GM21737 (cell line): ENCODE data around the gene BCL2L12.
"Not testable (repeated sequence)": the region's sequence is repeated elsewhere in the genome, so short reads cannot be mapped to it uniquely, and the experiment has no call there.

ENCODE experiments used
- ATAC-seq: cut with Tn5 transposase; IDR thresholded peaks from one replicate; pipeline ENCODE4 v1.9.1; 2021; ENCODE audit warnings: mild to moderate bottlenecking, moderate library complexity; ENCODE audit not compliant: unreplicated experiment

The BCL2L12 gene

DNA sequence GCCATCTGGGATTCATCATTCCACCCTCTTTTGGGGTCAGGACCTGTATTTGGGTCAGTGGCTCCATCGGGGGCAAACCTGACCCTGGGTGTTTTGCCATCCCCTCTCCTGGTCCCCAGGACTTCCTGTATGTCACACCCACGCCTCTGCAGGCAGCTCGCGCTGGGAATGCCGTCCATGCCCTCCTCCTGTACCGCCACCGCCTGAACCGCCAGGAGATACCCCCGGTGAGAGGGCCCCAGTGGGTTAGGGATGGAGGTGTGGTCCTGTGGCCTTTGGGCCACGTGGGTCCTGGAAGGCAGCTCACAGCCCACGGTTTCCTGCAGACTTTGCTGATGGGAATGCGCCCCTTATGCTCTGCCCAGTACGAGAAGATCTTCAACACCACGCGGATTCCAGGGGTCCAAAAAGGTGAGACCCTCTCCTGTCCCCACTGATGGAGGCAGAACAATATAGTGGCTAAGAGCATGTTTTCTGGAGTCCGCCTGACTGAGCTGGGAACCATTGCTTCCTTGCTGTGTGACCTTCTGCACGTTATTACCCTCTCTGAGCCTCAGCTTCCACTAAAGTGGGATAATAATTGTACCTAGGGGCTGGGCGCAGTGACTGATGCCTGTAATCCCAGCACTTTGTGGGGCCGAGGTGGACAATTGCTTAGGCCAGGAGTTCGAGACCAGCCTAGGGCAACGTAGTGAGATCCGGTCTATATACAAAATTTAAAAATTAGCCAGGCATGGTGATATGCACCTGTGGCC is 39.3 kb downstream of the BCL2L12 start:
- no peak for ATAC-seq

DNA sequence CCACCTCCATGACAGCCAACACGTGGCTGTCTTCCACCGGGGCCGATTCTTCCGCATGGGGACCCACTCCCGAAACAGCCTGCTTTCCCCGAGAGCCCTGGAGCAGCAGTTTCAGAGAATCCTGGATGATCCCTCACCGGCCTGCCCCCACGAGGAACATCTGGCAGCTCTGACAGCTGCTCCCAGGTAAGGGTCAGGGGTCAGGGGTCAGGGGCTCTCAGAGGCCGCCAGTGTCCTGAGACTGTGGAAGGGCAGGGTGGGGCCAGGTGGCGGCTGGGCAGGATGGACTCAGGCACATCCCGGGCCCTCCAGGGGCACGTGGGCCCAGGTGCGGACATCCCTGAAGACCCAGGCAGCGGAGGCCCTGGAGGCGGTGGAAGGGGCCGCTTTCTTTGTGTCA is 40.2 kb downstream of the BCL2L12 start:
- ATAC-seq = no peak

DNA sequence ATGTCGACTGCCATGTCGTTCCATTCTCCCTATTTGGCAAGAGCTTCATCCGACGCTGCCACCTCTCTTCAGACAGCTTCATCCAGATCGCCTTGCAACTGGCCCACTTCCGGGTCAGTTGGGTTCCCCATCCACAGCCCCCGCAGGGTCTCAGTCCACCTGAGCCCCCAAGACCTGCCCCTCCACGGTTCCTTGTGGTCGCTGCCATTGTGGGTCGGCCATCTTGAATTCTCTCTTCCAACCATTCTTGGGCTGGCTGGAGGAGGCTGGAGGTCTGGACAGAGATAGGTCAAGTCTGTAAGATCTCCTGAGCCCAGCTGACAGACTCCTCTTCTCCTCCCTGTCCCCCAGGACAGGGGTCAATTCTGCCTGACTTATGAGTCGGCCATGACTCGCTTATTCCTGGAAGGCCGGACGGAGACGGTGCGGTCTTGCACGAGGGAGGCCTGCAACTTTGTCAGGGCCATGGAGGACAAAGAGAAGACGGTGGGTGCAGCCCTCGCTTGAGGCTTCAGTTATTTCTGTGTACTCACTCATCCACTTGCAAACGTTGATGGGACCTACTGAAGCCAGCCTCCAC is 44.7 kb downstream of the BCL2L12 start:
- ATAC-seq = no peak

DNA sequence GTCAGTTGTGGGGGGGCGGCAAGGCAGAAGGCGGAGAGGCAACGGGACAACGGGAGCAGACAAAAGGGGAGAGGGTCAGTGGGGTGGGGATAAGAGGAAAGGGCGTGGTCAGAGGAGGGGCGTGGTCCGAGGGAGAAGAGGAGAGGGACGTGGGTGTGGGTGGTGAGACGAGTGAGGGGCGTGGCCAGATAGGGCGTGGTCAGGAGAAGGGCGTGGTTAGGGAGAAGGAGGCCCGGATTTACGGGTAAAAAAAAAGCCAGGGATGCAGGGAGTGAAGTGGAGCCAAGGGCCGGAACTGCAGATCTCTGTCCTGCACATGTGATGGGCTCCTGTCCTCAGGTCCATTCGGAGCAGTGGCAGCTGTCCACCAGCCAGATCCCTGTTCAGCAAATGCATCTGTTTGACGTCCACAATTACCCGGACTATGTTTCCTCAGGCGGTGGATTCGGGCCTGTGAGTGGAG is 46.7 kb downstream of the BCL2L12 start:
- ATAC-seq = no peak

DNA sequence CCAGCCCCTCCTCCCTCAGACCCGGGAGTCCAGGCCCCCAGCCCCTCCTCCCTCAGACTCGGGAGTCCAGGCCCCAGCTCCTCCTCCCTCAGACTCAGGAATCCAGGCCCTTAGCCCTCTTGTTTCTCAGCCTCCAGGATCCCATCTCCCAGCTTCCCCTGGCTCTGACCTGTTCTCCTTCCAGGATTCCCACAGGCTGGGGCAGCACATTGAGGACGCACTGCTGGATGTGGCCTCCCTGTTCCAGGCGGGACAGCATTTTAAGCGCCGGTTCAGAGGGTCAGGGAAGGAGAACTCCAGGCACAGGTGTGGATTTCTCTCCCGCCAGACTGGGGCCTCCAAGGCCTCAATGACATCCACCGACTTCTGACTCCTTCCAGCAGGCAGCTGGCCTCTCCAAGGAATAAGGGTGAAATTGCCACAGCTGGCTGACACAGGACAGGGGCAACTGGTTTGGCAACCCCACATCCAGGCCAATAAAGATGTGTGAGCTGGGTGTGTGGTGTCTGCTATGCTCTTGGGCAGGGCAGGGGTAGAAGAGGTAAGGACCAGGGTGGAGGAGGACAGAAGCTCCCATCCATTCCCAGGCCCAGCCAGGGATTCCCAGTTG is 47.6 kb downstream of the BCL2L12 start:
- ATAC-seq = no peak

DNA sequence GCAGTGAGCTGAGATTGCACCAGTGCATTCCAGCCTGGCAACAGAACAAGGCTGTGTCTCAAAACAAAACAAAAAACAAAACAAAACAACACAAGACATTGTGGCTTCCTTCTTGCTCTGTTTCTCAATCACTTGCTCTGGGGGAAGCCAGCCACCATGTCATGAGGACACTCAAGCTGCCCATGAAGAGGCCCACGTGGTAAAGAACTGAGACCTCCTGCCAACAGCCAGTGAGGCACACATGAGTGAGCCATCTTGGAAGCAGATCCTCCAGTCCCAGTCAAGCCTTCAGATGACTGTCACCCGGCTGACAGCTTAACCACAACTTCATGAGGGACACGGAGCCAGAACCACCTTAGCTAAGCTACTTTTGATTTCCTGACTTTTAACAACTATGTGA is 50.4 kb downstream of the BCL2L12 start:
- no peak for ATAC-seq

DNA sequence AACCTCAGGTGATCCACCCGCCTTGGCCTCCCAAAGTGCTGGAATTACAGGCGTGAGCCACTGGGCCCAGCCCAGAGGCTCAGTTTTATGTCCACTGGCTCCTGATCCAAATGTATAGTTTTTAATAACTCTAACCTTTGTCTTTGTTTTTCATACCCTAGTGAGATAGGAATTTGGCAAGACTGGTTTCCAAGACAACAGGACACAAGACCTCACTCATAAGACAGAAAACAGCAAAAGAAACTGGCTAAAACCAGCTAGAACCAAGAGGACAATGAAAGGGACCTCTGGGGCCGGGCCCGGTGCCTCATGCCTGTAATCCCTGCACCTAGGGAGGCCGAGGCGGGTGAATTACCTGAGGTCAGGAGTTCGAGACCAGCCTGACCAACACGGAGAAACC is 52.8 kb downstream of the BCL2L12 start:
- ATAC-seq = no peak

DNA sequence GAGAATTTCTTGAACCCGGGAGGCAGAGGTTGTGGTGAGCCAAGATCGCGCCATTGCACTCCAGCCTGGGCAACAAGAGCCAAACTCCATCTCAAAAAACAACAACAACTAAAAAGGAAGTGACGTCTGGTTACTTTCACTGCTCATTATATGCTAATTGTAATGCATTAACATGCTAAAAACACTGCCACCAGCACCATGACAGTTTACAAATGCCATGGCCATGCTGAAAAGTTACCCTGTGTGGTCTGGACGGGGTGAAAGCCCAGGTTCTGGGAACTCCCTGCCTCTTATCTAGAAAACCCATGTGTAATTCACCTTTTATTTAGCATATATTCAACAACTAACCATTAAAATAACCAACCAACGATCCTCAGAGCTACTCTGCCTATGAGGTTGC is 53.3 kb downstream of the BCL2L12 start:
- no peak for ATAC-seq

DNA sequence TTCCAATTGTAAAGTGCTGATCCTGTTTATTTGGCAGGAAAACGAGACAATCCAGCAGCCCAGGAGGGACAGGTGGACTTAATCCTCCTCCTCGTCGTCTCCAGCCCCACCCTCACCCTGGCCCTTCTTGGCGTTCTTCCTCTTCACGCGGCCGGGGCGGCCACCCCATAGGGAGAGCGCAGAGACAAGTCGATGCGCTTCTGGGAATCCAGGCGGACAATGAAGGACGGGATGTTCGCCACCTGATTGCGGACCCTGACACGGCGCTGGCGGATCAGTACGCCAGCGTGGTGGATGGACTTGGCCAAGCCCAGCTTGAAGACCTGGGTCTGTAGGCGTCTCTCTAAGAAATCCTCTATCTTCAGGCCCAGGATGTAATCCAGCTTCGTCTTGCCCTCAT is 53.7 kb downstream of the BCL2L12 start:
- not testable (repeated sequence) for ATAC-seq
